Upper lobe of left lung (tissue), 4 donors: Measurements from ENCODE around the gene SPINK1.
"Not testable (repeated sequence)": the region's sequence is repeated elsewhere in the genome, so short reads cannot be mapped to it uniquely, and the experiment has no call there.

Experiments
- EP300 ChIP-seq, 4 donors: sonication (generic); formaldehyde crosslinking; IDR thresholded peaks; one replicate each; pipeline ENCODE4 v1.5.1; 2017; ENCODE audit warnings: antibody characterized with exemption in 4 of 4, control low read depth in 2 of 4
- POLR2A ChIP-seq, 4 donors: fragments of 450-650 bp; IDR thresholded peaks; one replicate each; pipeline ENCODE4 v1.5.1; 2016 to 2017; ENCODE audit warnings: antibody characterized with exemption in 4 of 4, mild to moderate bottlenecking in 2 of 4
- TF ChIP-seq, protein P1 (sequence below), 6 experiments: fragments of 450-650 bp in 4 of 6; fragments of 200-600 bp in 2 of 6; sonication (generic) in 2 of 6; IDR thresholded peaks; one replicate each; pipeline ENCODE4 v1.5.1; 2016 to 2019; ENCODE audit warnings: antibody characterized with exemption in 6 of 6

DNA sequence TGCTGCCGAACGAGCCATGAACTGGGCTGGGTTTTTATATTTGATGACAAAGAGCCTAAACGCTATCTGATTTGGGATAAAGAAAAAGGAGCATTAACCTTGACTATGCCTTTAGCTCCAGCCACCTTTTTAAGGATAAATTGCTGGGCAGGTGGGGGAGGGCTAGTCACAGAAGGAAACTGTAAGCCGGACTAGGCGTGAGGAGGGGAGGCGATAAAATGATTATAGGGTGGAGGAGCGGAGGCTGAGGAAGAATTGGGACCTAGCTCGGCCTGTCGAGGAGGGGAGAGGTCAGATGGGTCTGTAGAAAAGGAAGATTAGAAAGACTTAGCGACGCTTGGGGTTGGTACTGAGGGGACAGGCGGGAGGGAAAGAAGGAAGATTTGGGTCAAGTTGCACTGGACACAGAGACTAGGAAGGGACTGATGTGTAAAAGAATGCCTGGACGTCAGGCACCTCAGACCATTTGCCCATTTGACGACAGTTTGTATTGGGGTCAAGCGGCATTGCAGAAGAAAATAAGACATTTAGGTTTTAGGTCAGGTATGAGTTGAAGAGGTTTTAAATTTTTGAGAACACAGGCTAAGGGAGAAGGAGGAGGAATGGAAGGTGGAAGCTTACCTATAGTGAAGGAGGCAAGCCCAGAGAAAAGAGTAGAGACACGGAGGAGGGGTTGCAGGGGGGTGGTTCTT, 41.4 kb upstream of the SPINK1 start:
- not testable (repeated sequence) for TF ChIP-seq POLR2A, EP300 (IDR thresholded peaks at IDR 0.05)
- TF ChIP-seq, protein P1, sequence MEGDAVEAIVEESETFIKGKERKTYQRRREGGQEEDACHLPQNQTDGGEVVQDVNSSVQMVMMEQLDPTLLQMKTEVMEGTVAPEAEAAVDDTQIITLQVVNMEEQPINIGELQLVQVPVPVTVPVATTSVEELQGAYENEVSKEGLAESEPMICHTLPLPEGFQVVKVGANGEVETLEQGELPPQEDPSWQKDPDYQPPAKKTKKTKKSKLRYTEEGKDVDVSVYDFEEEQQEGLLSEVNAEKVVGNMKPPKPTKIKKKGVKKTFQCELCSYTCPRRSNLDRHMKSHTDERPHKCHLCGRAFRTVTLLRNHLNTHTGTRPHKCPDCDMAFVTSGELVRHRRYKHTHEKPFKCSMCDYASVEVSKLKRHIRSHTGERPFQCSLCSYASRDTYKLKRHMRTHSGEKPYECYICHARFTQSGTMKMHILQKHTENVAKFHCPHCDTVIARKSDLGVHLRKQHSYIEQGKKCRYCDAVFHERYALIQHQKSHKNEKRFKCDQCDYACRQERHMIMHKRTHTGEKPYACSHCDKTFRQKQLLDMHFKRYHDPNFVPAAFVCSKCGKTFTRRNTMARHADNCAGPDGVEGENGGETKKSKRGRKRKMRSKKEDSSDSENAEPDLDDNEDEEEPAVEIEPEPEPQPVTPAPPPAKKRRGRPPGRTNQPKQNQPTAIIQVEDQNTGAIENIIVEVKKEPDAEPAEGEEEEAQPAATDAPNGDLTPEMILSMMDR (IDR thresholded peaks at IDR 0.05) = not testable (repeated sequence)
